Measurements from ENCODE around the gene PPIP5K1. TPM values are rescaled to one million over a fixed set of nuclear protein-coding genes. Genes with fewer than 3 reads are reported as not detected.
A peak's percentile ranks its signal among the peaks of the same experiment; 100 is the strongest.

PPIP5K1 gene
- total and polyA plus RNA-seq, 2 of the 4 experiments (the other 2 are of a cell fraction), result 12.7 to 14.2 TPM

DNA sequence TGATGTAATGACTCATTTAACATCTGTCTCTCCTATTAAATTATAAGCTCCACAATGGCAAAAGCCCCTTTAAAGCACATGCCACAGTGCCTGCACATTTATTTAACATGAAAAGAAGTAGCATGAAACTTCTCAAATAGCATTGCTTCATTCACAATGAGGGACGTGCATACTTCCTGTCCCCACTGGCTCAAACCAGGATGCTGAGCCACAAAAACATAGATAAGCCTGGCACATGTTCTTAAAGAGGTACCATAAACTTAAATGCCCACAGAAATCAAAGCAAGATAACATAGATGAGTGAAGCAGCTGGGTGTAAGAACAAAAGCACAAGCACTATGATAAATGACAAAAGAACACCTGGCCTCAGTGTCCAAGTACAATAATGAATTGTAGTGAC, 100.8 kb downstream of the PPIP5K1 start:
- Histone ChIP-seq H3K14ac (replicated peaks; ENCODE audit: low read depth, low read length) (no peak overlapping the region), H3K56ac (ENCODE audit: extremely low read depth, insufficient read depth, low read length) (no peak overlapping the region), H2AFZ (replicated peaks; ENCODE audit: low read length, poor library complexity) (no peak overlapping the region), H2AK5ac (ENCODE audit: low read depth, low read length) (no peak overlapping the region), H2BK20ac (ENCODE audit: low read depth, low read length) (no peak overlapping the region), H2BK120ac (ENCODE audit: low read depth, low read length) (no peak overlapping the region), H4K8ac (ENCODE audit: low read depth in 2 of 2, low read length in 2 of 2) (no peak overlapping the region), H3K4me1 (ENCODE audit: control insufficient read depth, insufficient read depth, low read length) (peaks cover 3% of the 10 kb centered on the region; the same call in 1 of the 2 replicates), H3K9ac (ENCODE audit: low read depth, low read length) (no peak overlapping the region), H3K9me1 (ENCODE audit: insufficient read depth, low read length) (peaks cover 2% of the 10 kb centered on the region; the same call in 1 of the 2 replicates), H3K18ac (ENCODE audit: low read depth, low read length) (no peak overlapping the region), H3K27me3 (ENCODE audit: control insufficient read depth, insufficient read depth, low read length) (no peaks in the 10 kb centered on the region), H4K20me1 (ENCODE audit: insufficient read depth, low read length) (peaks cover 4% of the 10 kb centered on the region; the same call in 1 of the 2 replicates), H3K36me3 (ENCODE audit: control insufficient read depth, insufficient read depth, low read length) (peaks cover 27% of the 10 kb centered on the region), H4K5ac (ENCODE audit: low read depth, low read length) (no peak overlapping the region), H2BK15ac (ENCODE audit: low read depth, low read length) (no peak overlapping the region), H3K4me2 (ENCODE audit: low read depth, low read length) (no peak overlapping the region), H3K4ac (ENCODE audit: low read depth, low read length) (no peak overlapping the region), H4K91ac (ENCODE audit: insufficient read depth, low read depth, low read length) (no peak overlapping the region), H3K27ac (ENCODE audit: insufficient read depth, low read length) (no peak overlapping the region), H3K23ac (ENCODE audit: low read depth, low read length) (no peak overlapping the region), H3K79me1 (ENCODE audit: low read depth in 1 of 2, low read length in 2 of 2) (peaks cover 25 to 46% of the 10 kb centered on the region in 2 experiments), H3K9me3 (ENCODE audit: control insufficient read depth, insufficient read depth, low read length) (no peaks in the 10 kb centered on the region), H2AK9ac (replicated peaks; ENCODE audit: low read depth, low read length, poor library complexity) (no peak overlapping the region), H3K4me3 (ENCODE audit: insufficient read depth, low read depth, low read length) (no peak overlapping the region), H2BK5ac (ENCODE audit: low read depth, low read length, poor library complexity, severe bottlenecking) (no peak overlapping the region)
- peak; percentile 25 for DNase-seq
- in situ Hi-C loops (cut with MboI; ENCODE audit: low sequenced_read_pairs), result no loop called here
- BruUV-seq (replicated peaks), result no TSS peak
- ChIA-PET CTCF (no interaction called here), POLR2A (ENCODE audit: unreplicated experiment) (no interaction called here)
- no CpG with 5 or more reads among the region's 1 CpG for WGBS, 2 experiments (ENCODE audit: extremely low coverage in 2 of 2, insufficient read length in 1 of 2)
- dilution Hi-C loops (cut with HindIII; ENCODE audit: low sequenced_read_pairs, unreplicated experiment), result no loop called here
- no peak for ATAC-seq (ENCODE audit: low read depth)
- TF ChIP-seq CEBPB (IDR thresholded peaks at IDR 0.05; ENCODE audit: low read depth, low read length) (0 out of 2 replicates have a peak, but pooled peaks have one; percentile 5), MXI1 (IDR thresholded peaks at IDR 0.05; ENCODE audit: borderline replicate concordance, low read depth, low read length) (no peak)
- intact Hi-C loops (cut with micrococcal nuclease), result no loop called here
